ENCODE measurements around the gene TMEM126B.
"Not testable (repeated sequence)": the region's sequence is repeated elsewhere in the genome, so short reads cannot be mapped to it uniquely, and the experiment has no call there.

The TMEM126B gene

GRCh38 chr11:85647604-85648299 is 19.4 kb downstream of the TMEM126B start, which contains the start of gene TMEM126A:
TMEM126A (plus strand) TSS chr11:85647967; CDS start chr11:85650256, 2,289 bp downstream.
- DNase-seq (ENCODE audit: low read depth in 2 of 2): peak; percentile 84 to 91

DNA sequence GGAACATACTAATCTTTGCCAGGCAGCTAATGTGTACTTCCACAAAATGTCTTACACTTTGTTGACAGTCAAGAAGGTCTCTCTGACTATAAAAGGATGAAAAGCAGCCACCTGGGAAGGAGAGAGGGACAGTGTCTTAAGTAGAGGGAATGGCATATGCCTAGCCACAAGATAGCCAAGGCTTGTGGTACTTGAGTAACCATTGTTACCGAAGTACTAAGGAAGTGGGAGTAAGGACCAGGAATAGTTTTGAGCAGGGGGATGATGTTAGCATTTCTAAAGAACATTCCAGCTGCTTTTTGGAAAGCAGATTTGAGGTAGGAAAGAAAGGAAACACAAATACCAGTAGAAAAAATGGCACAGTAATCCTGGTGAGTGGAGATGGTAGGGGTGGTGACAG is 22.7 kb downstream of the TMEM126B start:
- DNase-seq (ENCODE audit: low read depth in 2 of 2): no peak

DNA sequence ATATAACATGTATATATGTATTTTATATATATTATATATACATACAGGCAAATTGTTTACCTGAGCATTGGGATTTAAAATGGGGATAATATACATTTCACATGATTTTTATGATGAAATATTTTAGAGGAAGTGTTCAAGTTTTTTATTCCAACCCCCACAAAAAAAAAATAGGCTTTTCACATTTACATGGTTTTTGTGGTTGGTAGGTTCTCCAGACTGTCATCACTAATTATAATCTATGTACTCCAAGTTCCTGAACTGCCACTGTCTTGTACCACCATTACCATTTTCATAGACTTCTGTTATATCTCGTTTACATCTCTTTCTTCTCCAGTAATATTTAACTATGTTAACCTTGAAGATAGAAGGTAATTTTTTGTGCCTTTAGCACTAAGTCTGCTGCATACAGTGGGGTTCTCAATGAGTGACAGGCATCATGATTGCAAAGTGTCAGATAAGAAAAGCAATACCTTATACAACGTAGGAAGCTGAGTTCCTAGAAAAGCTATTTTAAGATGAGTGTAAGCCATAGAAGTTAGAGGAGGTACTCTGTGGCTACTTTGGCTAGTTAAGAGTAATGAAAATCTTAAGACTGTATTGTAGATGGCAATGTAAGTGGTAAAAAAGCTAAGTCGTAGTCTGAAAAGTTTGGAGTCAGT is 24.5 kb downstream of the TMEM126B start:
- DNase-seq (ENCODE audit: low read depth in 2 of 2): no peak

DNA sequence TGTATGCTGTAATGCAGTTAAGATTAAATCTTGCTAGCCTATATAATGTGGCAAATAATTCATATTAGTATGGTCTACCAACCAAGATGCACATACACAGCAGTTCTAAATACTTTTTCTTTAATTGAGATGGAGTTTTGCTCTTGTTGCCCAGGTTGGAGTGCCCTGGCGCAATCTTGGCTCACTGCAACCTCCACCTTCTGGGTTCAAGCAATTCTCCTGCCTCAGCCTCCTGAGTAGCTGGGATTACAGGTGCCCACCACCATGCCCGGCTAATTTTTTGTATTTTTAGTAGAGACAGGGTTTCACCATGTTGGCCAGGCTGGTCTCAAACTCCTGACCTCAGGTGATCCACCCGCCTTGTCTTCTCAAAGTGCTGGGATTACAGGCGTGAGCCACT is 25.9 kb downstream of the TMEM126B start:
- not testable (repeated sequence) for DNase-seq (ENCODE audit: low read depth in 2 of 2)

DNA sequence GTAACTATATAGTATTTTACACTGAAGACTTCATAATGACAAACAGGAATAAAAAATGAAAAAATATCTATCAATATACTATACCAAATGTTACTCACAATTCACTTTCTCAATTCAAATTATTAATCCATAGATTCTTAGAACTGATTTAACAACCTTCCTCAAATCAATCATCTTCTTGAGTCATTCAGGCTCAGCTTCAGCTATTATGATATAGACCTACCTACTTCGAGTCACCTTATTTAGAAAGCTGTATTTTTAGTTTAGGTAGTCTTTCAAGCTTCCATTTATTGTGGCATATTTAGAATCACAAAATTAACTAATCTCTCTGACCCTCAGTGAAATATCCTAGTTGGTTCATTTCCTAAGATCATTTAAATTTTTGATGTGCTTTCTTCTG is 28.4 kb downstream of the TMEM126B start:
- DNase-seq (ENCODE audit: low read depth in 2 of 2): no peak

DNA sequence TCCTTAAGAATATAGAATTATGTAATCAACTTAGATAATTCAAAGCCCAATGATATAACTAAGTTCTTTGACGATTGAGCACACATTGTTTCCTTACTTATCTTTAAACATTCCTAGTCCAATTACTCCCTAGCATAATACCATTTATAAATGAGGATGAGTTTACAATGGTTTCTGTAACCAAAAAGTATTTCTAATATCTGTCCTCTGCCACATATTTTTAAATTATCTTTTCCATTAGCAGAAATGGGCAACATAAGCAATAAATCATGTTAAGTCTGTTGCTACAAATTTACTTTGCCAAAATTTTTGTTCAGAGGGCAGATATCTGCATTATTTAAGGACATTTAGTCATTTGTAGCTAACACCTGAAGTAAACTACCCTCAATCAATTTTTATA is 29.8 kb downstream of the TMEM126B start:
- DNase-seq (ENCODE audit: low read depth in 2 of 2): no peak

DNA sequence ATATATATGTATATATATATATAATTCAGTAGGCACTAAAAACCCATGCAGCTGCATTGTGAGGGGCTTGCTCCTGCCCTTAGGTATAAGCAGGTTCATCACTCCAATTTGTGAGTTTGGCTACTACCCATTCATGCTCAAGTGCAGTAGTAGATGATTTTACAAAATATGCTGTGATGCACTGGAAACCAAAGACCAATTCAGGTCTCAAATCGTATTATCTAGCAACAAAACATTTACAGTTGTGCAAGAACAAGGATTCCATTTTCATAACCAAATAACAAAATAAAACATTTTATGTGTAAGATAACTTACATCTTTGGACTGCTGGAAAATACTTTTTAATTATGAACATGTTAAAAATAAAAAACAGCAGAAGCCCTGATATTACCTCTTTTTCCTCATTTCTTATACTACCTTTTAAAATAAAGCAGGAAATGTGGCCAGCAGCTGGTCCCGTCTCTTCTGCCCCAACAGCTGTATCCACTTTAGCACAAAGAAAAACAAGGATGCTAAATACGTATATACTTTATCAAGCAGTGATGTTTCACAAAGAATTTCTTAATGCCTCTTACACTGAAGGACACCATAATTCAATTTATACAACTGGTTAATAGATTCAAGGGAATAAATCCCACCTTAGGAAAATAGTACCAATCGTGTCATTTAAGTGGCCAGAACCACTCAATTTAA is 33.7 kb downstream of the TMEM126B start:
- no peak for DNase-seq (ENCODE audit: low read depth in 2 of 2)

- no peak for DNase-seq (ENCODE audit: low read depth in 2 of 2)
These were observed 34.8 kb downstream of the TMEM126B start for GRCh38 chr11:85663080-85663752.

DNA sequence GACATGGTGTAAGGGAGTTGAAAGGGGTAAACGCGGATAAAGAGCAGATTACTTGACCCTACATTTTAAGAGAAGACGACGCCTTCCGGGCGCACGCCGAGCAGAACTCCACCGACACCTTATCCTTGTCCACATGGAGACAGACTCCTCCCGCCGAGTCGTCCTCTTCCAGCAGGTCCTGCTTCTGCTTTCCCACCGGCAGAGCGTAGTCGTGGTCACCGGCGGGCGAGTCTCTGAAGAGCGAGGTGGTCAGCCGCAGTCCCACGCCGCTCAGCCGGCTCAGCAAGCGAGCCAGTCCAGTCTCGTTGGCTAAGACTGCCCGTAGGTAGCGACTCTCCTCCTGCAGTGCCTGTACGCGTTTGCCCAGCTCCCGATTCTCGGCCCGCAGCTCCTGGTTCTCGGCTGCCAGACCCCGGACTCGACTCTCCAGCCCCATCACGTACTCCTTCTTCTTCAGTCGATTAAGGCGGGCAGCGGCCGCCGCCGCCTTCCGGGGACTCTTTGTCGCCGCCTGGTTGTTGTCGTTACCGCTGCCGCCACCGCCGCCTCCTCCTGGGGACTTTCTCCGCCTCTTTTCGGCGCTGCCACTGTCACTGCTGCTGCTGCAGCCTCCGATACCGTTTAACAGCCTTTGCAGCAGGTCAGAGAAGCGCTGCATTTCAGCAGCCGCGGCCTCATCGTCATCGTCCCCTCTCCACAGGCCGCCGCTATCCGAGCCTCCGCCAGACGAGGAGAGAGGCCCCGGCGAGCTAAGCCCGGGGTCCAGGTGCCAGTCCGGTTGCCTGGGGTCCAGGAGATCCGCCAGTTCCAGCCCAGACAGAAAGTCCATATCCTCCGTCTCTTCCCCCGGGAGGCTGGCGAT is 35.6 kb downstream of the TMEM126B start:
- peak; percentile 76 to 85 for DNase-seq (ENCODE audit: low read depth in 2 of 2)

- peak; percentile 89 to 90 for DNase-seq (ENCODE audit: low read depth in 2 of 2)
These were observed 36.5 kb downstream of the TMEM126B start, which contains the start of gene CREBZF for GRCh38 chr11:85664615-85665481. CREBZF (minus strand) TSS chr11:85665129; CDS start chr11:85664875, 254 bp downstream.

DNA sequence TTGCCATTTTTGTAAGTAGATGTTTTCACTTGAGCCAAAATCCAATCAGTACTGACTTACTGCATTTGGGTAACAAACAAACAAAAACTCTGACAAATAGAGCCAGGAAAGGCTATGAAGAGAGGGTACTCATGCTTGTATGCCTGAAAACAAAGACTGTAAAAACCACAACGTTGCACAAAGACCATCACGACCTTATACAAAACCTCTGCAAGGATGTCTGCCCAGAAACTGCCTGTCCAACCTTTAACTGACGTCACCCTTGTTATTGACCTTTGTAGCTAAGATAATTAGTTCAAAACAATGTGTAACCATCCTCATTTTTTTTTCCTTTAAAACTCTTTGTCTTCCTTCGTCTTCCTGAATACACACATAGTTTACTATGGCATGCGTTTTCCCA is 37.3 kb downstream of the TMEM126B start:
- DNase-seq (ENCODE audit: low read depth in 2 of 2): no peak

DNA sequence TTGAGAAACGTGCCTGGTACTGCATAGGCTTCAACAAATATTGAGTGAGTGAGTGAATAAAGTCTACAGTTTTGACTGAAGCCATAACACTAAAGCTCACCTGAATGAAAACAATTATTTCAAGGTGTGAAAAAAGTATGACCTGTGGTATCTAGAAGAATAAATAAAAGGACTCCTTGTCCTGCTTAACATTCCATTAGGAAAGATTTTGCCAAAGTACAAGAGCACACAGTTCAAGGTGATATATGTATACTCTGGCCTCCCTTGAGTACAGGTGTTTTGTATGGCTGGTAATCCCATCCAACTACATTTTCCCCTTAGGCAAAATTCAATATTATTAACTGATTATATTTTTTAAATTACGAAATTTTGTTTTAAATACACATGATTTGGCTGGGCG is 38.3 kb downstream of the TMEM126B start:
- DNase-seq (ENCODE audit: low read depth in 2 of 2): no peak

DNA sequence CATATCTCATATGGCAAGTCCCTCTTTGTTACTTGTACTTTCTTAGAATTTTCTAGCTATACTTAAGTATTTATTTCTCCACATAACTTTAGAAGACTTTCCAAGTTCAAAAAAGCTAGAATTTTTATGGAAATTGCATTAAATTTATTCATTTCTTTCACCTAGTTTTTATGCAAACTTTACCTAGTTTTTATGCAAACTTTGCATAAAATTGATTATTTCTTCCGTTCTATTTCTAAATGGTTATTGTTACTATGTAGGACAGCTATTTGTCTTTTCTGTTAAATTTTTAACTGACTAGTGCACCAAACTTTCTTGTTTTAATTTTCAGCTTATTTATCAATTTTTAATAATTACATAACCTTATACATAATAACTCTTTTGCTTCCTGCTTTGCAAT is 39.8 kb downstream of the TMEM126B start:
- no peak for DNase-seq (ENCODE audit: low read depth in 2 of 2)

- not testable (repeated sequence) for DNase-seq (ENCODE audit: low read depth in 2 of 2)
These were observed 42.7 kb downstream of the TMEM126B start for GRCh38 chr11:85670949-85671663.

DNA sequence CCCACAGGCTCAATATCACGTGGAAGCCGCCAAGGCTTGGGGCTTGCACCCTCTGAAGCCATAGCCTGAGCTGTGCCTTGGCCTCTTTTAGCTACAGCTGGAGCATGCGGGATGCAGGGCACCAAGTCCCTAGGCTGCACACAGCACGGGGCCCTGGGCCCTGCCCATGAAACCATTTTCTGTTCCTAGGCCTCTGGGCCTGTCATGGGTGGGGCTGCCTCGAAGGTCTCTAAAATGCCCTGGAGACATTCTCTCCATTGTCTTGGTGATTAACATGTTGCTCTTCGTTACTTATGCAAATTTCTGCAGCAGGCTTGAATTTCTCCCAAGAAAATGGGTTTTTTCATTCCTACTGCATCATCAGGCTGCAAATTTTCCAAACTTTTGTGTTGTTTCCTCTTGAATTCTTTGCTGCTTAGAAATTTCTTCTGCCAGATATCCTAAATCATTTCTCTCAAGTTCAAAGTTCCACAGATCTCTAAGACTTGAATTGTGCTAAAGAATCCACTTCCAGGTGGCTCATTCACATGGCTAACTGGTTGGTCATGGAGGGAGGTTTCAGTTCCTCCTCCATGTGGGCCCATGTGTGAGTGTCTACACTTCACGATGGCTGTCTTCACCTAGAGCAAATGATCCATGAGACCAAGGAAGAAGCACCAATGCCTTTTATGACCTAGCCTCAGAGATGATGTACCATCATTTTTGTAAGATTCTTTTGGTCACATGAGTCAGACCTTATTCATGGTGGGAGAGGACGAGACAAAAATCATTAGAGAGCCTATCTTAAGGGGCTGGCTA is 43.9 kb downstream of the TMEM126B start:
- no peak for DNase-seq (ENCODE audit: low read depth in 2 of 2)

DNA sequence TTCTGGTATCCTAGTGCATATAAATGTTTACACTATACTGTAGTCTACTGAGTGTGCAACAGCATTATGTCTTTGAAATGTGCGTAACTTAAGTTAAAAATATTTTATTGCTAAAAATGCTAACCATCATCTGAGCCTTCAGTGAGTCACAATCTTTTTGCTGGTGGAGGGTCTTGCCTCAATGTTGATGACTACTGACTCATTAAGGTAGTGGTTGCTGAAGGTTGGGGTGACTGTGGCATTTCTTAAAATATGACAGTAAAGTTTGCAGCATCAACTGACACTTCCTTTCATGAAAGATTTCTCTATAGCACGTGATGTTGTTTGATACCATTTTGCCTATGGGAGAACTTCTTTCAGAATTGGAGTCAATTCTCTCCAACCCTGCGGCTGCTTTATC is 45.0 kb downstream of the TMEM126B start:
- no peak for DNase-seq (ENCODE audit: low read depth in 2 of 2)

GRCh38 chr11:85679576-85679975 is 51.2 kb downstream of the TMEM126B start:
- no peak for DNase-seq (ENCODE audit: low read depth in 2 of 2)

DNA sequence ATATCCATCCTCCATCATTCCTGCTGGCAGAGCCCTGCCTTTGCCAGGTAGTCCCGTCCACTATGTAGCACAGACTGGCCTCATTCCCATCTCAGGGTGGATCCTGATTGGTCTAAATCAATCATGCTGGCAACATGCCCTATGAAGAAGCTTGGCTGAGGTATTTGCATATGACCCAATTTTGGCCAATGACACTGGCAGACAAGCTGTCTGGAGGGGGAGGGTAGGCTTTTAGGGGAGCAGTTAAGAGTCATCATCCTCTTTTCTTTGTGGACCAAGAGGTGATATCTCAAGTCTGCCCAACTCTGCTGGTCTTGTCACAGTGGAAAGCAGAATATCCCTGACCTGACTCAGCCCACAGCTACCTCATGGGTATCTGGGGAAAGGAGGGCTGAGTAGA is 52.5 kb downstream of the TMEM126B start:
- no peak for DNase-seq (ENCODE audit: low read depth in 2 of 2)

All from stimulated activated CD4-positive, alpha-beta T cell treated with anti-CD3 and anti-CD28 coated beads, Interleukin-1b, Interleukin-23, amount 100 ng/mL, for 4 hours (primary cell).